ENCODE measurements around the gene SRBD1.
"Not testable (repeated sequence)": the region's sequence is repeated elsewhere in the genome, so short reads cannot be mapped to it uniquely, and the experiment has no call there.

Gene SRBD1

DNA sequence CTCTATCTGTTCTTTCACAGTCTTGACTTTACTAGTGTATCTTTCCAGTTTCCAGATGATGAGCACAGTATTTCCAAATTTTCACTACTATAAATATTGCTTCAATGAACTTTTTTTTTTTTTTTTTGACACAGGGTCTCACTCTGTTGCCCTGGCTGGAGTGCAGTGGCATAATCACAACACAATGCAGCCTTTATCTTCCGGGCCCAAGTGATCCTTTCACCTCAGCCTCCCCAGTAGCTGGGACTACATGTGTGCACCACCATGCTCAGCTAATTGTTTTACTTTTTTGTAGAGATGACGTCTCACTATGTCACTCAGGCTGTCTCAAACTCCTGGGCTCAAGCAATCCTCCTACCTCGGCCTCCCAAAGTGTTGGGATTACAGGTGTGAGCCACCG lies 142.8 kb downstream of the SRBD1 start:
- DNase-seq (ENCODE audit: low spot score), result no peak

- DNase-seq (ENCODE audit: low spot score), result no peak
Measured at GRCh38 chr2:45466053-45466452, 145.0 kb downstream of the SRBD1 start.

- DNase-seq (ENCODE audit: low spot score), result no peak
Measured at GRCh38 chr2:45460825-45461224, 150.2 kb downstream of the SRBD1 start.

GRCh38 chr2:45459860-45460259 lies 151.2 kb downstream of the SRBD1 start:
- no peak for DNase-seq (ENCODE audit: low spot score)

DNA sequence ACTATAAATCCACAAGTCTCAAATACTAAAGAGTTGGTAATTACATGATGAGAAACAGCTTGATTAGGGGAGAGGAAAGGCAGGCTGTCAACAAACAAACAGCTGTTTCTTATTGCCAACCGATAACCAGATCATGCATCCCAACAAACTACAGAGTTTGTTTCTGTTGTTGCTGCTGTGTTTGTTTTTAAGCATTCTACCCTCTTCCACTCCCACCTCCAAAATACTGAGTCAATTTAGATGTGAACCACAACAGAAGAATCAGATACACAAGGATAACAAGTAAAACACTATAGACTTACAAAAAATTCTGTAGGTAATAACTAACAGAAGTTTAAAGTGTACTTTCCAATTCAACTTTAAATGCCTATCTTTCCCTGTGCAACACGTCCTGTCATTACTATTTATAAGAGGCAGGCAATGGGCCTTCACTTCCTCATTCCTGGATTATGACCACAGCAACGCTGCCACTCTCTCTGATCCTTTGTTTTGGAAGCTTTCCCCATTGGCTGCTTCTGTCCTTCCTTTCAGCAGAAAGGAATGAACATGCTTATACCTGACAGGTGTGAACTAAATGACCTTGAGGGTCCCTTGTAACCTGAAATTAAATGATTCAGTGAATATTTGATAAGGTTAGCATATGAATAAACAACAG lies 152.0 kb downstream of the SRBD1 start:
- DNase-seq (ENCODE audit: low spot score), result no peak

DNA sequence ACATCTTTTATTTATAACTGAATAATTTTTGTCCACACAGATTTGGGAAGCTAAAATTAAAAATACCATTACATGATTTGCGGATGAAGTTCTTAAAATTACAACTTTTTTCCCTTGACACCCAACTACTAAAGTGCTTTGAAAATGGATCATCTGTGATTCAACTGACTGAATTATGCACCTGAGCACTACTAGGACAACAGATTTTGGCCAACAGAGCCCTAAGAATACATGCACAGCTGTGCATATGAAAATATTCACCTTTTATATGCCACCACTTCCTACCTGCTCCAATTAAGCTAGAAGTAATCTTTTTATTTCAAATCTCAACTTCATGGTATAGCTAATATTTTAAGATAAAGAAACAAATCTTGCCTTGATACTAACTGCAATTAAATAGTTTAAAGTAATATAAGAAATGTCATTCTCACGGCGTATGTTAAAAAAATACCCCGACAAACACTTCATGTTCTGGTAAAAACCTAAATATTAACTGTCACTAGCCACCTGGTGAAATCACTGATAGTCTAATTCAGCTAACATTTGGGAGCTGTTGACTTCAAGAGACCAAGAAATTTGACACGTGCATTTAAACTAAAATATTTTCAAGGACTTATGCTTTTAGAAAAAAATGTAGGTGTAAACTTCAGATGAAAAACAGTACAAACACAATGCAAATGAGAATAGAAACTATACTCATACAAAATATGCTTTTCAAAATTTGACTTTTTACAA lies 153.7 kb downstream of the SRBD1 start:
- no peak for DNase-seq (ENCODE audit: low spot score)

- DNase-seq (ENCODE audit: low spot score), result no peak
Measured at GRCh38 chr2:45452866-45453265, 158.2 kb downstream of the SRBD1 start.

- DNase-seq (ENCODE audit: low spot score), result no peak
Measured at GRCh38 chr2:45450634-45451033, 160.4 kb downstream of the SRBD1 start.

DNA sequence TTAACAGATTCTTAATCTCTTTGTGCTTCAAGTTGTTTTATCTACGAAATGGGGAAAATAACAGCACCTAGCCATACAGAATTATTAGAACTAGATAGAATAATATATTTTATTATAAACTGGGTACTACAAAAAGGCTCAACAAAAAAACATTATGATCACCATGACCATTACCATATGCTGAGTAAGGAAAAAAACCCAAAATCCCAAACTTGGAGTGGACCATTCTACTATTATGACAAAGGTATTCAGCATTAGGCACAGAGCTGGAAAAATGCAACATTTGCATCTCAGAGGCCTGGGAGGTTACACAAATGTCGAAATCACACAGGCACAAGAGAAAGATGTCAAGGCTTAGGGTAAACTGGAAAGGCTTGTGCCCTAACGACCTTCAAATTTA lies 162.8 kb downstream of the SRBD1 start:
- DNase-seq (ENCODE audit: low spot score), result no peak

DNA sequence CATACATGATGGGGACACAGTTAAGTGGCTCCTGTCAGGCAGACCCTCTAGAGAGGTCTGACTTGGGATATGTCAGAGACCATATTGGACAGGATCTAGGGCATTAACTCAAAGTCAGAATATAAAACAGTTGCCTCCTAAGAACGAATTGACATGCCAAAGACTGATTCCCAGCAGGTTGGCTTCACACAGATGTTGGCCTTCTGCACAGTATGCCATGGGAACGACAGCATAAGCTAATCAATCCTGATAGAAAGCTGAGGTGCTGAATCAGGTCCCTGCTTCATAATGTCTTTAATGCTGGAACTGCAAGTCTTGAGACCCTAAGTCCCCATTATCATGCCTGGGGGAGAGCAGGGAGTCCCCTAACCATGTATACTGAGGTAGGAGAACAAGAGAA lies 165.1 kb downstream of the SRBD1 start:
- DNase-seq (ENCODE audit: low spot score), result no peak

- no peak for DNase-seq (ENCODE audit: low spot score)
Measured at GRCh38 chr2:45445037-45445436, 166.0 kb downstream of the SRBD1 start.

GRCh38 chr2:45443012-45443411 lies 168.1 kb downstream of the SRBD1 start:
- DNase-seq (ENCODE audit: low spot score), result no peak

DNA sequence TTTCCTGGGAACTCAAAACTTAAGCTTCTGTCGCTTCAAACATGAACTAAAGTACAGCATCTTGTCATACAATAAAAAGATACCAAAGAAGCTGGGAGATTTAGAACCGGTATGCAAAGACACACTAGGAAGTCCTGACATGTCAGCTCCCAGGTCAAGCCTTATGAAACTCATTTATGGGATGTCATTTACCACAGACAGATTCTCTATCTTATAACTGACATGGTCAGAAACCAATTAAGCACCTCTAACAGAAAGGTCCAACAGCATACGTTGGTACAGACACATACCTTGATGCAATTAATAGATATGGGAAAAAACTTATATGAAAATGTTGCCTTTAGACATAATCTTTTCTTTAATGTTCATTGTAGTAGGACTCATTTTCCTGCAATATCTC lies 169.0 kb downstream of the SRBD1 start:
- no peak for DNase-seq (ENCODE audit: low spot score)

- DNase-seq (ENCODE audit: low spot score), result no peak
Measured at GRCh38 chr2:45441571-45441970, 169.5 kb downstream of the SRBD1 start.

GRCh38 chr2:45439788-45440773 lies 171.0 kb downstream of the SRBD1 start:
- DNase-seq (ENCODE audit: low spot score), result peak; percentile 34

- DNase-seq (ENCODE audit: low spot score), result no peak
Measured at GRCh38 chr2:45438872-45439665, 172.0 kb downstream of the SRBD1 start.

DNA sequence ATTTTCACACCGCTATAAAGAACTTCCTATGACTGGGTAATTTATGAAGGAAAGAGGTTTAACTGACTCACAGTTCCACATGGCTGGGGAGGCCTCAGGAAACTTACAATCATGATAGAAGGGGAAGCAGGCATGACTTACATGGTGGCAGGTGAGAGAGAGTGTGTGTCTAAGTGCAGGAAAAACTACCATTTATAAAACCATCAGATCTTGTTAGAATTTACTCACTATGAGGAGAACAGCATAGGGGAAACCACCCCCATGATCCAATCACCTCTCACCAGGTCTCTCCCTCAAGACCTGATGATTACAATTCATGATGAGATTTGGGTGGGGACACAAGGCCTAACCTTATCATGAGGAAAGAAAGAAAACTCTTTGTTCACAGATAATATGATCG lies 174.6 kb downstream of the SRBD1 start:
- no peak for DNase-seq (ENCODE audit: low spot score)

DNA sequence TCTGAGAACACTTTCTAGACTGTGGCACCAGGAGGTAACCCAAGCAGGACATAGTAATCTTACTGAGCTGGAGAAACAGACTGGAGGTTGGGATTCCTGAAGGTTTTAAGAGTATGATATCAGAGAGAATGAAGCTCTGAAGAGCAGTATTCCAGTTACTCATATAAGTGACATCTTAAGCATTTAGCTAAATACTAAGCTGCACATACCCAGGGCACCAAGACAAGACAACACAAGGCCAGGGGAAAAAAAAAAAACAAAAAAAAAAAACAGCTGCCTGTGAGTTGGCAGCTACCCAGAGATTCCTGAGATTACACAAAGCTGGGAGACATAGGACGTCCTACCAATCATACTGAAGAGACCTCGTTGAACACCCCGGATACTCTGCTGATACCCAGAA lies 175.8 kb downstream of the SRBD1 start:
- DNase-seq (ENCODE audit: low spot score), result peak; percentile 6

- DNase-seq (ENCODE audit: low spot score), result no peak
Measured at GRCh38 chr2:45433363-45433762, 177.7 kb downstream of the SRBD1 start.

DNA sequence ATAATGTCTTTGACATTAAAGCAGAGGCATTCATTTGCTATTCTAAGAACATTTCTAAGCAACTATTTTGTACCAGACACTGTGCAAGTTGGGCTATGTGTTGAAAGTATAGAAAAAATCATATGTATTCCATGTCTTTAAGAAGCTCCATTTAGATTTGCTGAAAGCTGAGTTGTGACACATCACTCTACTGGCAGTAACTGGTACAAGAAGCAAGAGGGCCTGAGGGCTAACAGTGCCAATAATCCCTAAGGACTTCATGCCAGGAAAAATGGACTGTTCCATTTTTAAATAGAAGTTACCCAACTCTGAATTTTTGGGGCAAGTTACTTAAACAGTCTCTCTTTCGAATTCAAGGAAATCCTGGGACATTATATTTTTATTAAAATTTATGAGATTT lies 178.7 kb downstream of the SRBD1 start:
- no peak for DNase-seq (ENCODE audit: low spot score)

GRCh38 chr2:45426025-45426424 lies 185.0 kb downstream of the SRBD1 start:
- DNase-seq (ENCODE audit: low spot score), result not testable (repeated sequence)

Data from SK-N-DZ (cell line).